CD8-positive, alpha-beta memory T cell (primary cell): ENCODE results near the gene OR2V1. TPM values are rescaled to one million over a fixed set of nuclear protein-coding genes. Genes with fewer than 3 reads are reported as not detected.
"Not testable (repeated sequence)": the region's sequence is repeated elsewhere in the genome, so short reads cannot be mapped to it uniquely, and the experiment has no call there.

Experiments used
- CTCF ChIA-PET: fragments of 350-600 bp; sonication (Branson Sonifier 250); formaldehyde crosslinking; loops from one replicate; lab custom pipeline; 2021; ENCODE audit warnings: antibody characterized with exemption; lab: Charles Lee
- POLR2A ChIA-PET: fragments of 350-600 bp; sonication (Branson Sonifier 250); formaldehyde crosslinking; loops from one replicate; lab custom pipeline; 2021; ENCODE audit warnings: antibody characterized with exemption; lab: Charles Lee
- DNase-seq, 5 donors: peaks; one replicate each; pipeline versions ENCODE4 v3.0.0 to v3.0.0-alpha.2; 2020 to 2022; ENCODE audit warnings: mixed read lengths in 1 of 5
- H3K27ac ChIP-seq: one replicate; pipeline ENCODE4 v1.7.0; 2013; ENCODE audit warnings: low read depth, mild to moderate bottlenecking, low read length, moderate library complexity
- H3K27me3 ChIP-seq: 2 replicates; pipeline ENCODE4 v1.7.0; 2013; ENCODE audit warnings: low read length, mild to moderate bottlenecking; ENCODE audit not compliant: insufficient read depth, poor library complexity, severe bottlenecking
- H3K36me3 ChIP-seq: 2 replicates; pipeline ENCODE4 v1.7.0; 2013; ENCODE audit warnings: mild to moderate bottlenecking, low read length, moderate library complexity; ENCODE audit not compliant: insufficient read depth
- H3K4me1 ChIP-seq: 2 replicates; pipeline ENCODE4 v1.7.0; 2013; ENCODE audit warnings: mild to moderate bottlenecking, low read length, moderate library complexity; ENCODE audit not compliant: insufficient read depth
- H3K4me3 ChIP-seq: 2 replicates; pipeline ENCODE4 v1.7.0; 2013; ENCODE audit warnings: mild to moderate bottlenecking, low read length
- H3K9me3 ChIP-seq: 2 replicates; pipeline ENCODE4 v1.7.0; 2013; ENCODE audit warnings: mild to moderate bottlenecking, low read length
- H3K27ac Mint-ChIP-seq, 8 donors: one replicate each; pipeline ENCODE4 v1.8.0; 2020 to 2021; ENCODE audit warnings: mixed read lengths in 8 of 8, mild to moderate bottlenecking in 6 of 8, inconsistent platforms in 3 of 8, moderate library complexity in 3 of 8
- H3K27me3 Mint-ChIP-seq, 2 donors: one replicate each; pipeline ENCODE4 v1.8.0; 2020 to 2021; ENCODE audit warnings: mixed read lengths in 2 of 2, mild to moderate bottlenecking in 1 of 2, moderate library complexity in 1 of 2
- H3K36me3 Mint-ChIP-seq, 3 donors: one replicate each; pipeline ENCODE4 v1.8.0; 2020 to 2021; ENCODE audit warnings: mixed read lengths in 3 of 3, inconsistent platforms in 1 of 3, mild to moderate bottlenecking in 1 of 3
- H3K4me1 Mint-ChIP-seq, 3 donors: one replicate each; pipeline ENCODE4 v1.8.0; 2020 to 2021; ENCODE audit warnings: mixed read lengths in 3 of 3, inconsistent platforms in 1 of 3, mild to moderate bottlenecking in 1 of 3
- H3K4me3 Mint-ChIP-seq, 7 donors: one replicate each; pipeline ENCODE4 v1.8.0; 2020 to 2021; ENCODE audit warnings: mixed read lengths in 7 of 7, mild to moderate bottlenecking in 6 of 7, moderate library complexity in 4 of 7, inconsistent platforms in 2 of 7
- H3K9me3 Mint-ChIP-seq, 5 donors: one replicate each; pipeline ENCODE4 v1.8.0; 2020 to 2022; ENCODE audit warnings: mixed read lengths in 5 of 5, mild to moderate bottlenecking in 3 of 5, moderate library complexity in 2 of 5, inconsistent platforms in 1 of 5
- polyA plus RNA-seq: library from polyadenylated mRNA; unstranded; fragments of 300-500 nt; fragmentation: Illumina TruSeq; gene quantifications from one replicate; pipeline ENCODE4 v1.2.3, GENCODE V29; 2021
- total RNA-seq, 2 experiments: library from RNA; stranded (reverse); gene quantifications; one replicate each; pipeline ENCODE4 v1.2.3, GENCODE V29; 2021

Gene OR2V1
- total and polyA plus RNA-seq, 3 experiments from 2014 or later, result not detected

DNA sequence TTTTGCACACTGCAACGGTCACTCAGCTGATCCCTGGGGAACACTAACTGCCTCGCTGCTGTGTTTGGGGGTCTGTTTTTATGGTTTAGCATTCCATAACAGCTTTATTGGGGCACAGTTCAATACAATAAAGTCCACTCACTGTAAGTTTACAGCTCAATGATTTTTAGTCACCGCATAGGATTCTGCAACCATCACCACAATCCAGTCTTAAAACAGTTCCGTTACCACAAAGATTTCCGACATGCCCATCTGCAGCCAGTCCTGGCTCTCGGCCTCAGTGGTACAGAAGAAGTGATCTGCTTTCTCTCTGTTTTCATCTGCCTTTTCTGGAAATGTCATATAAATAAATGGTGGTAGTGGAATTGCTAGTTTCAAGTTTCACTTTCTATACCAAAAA lies 40.0 kb upstream of the OR2V1 start:
- Histone ChIP-seq H3K9me3 (no peaks in the 10 kb centered on the region), H3K4me3 (no peak overlapping the region), H3K4me1 (peaks cover 22% of the 10 kb centered on the region), H3K36me3 (no peaks in the 10 kb centered on the region), H3K27ac (no peak overlapping the region), H3K27me3 (peaks cover 19% of the 10 kb centered on the region)
- Mint-ChIP-seq H3K9me3 (peaks cover 0 to 8% (median 0%) of the 10 kb centered on the region in 5 donors), H3K4me3 (peak overlapping the region in 4 of 7 donors; percentile 4 to 69 (median 58)), H3K36me3 (no peaks in the 10 kb centered on the region), H3K27me3 (peaks cover 68 to 85% of the 10 kb centered on the region in 2 donors), H3K27ac (peak overlapping the region in 1 of 8 donors; percentile 90), H3K4me1 (peaks cover 20 to 48% (median 42%) of the 10 kb centered on the region in 3 donors)
- ChIA-PET CTCF (interaction anchor here (1.5 to 2.6 kb wide), 2 partner anchors 14 to 21 kb away, joined by 3 to 8 read pairs; no protein-coding TSS in a partner anchor), POLR2A (no interaction called here)
- no peak for DNase-seq

DNA sequence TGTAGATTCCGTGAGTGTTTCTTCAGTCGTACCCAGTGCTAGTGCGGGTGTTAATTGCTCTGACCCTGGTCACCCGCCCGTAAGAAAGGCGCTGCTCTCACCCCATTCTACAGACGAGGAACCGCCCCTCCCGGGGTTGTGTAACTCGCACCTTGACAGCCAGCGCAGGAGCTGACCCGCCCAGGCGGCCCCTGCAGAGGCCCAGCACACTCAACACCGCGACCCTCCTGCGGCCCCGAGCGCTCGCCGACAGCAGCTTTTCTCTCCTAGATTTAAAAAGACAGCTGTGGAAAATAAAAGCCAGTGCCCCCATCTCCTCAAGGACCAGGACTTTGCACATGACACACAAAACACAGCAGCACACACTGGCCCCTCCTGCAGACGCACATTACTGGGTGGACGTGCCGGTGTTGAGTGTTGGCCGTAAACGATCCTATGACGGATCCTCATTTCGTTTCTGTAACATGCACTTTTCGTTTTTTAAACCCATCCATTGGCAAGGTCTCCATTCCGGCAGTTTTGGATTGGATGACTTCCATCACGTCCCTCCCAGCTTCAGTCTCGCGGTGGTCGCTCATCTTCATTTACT lies 39.4 kb upstream of the OR2V1 start:
- H3K27me3 ChIP-seq, result peaks cover 19% of the 10 kb centered on the region
- H3K36me3 ChIP-seq, result no peaks in the 10 kb centered on the region
- H3K27ac ChIP-seq, result no peak overlapping the region
- peak overlapping the region in 6 of 7 donors; percentile 41 to 74 (median 60) for H3K4me3 Mint-ChIP-seq
- H3K27ac Mint-ChIP-seq, result peak overlapping the region in 5 of 8 donors; percentile 11 to 90 (median 75)
- H3K4me3 ChIP-seq, result no peak overlapping the region
- ChIA-PET CTCF (interaction anchor here (1.5 to 2.6 kb wide), 2 partner anchors 14 to 22 kb away, joined by 3 to 8 read pairs; no protein-coding TSS in a partner anchor), POLR2A (no interaction called here)
- H3K4me1 Mint-ChIP-seq, result peaks cover 20 to 51% (median 45%) of the 10 kb centered on the region in 3 donors
- peaks cover 0 to 8% (median 0%) of the 10 kb centered on the region in 5 donors for H3K9me3 Mint-ChIP-seq
- H3K36me3 Mint-ChIP-seq, result no peaks in the 10 kb centered on the region
- peaks cover 71 to 86% of the 10 kb centered on the region in 2 donors for H3K27me3 Mint-ChIP-seq
- H3K4me1 ChIP-seq, result peaks cover 22% of the 10 kb centered on the region
- DNase-seq, result no peak
- H3K9me3 ChIP-seq, result no peaks in the 10 kb centered on the region

- Mint-ChIP-seq H3K4me1 (peaks cover 20 to 53% (median 48%) of the 10 kb centered on the region in 3 donors), H3K27me3 (peaks cover 71 to 89% of the 10 kb centered on the region in 2 donors), H3K4me3 (peak overlapping the region in 5 of 7 donors; percentile 33 to 74 (median 55)), H3K27ac (peak overlapping the region in 5 of 8 donors; percentile 16 to 90 (median 65))
- H3K9me3 Mint-ChIP-seq, H3K36me3 ChIP-seq, H3K27ac ChIP-seq, H3K9me3 ChIP-seq, H3K4me3 ChIP-seq, POLR2A ChIA-PET, H3K36me3 Mint-ChIP-seq: not testable (repeated sequence)
- CTCF ChIA-PET, result interaction anchor here (1.5 to 2.6 kb wide), 3 partner anchors 15 to 91 kb away, joined by 3 to 8 read pairs (median 8); partner anchors contain the start of gene TRIM52
- peak; percentile 32 to 79 (median 61) for DNase-seq
- H3K4me1 ChIP-seq, result peaks cover 22% of the 10 kb centered on the region
- peaks cover 19% of the 10 kb centered on the region for H3K27me3 ChIP-seq
Measured at GRCh38 chr5:181169459-181170236, 38.7 kb upstream of the OR2V1 start.

- Histone ChIP-seq H3K27me3 (peaks cover 14% of the 10 kb centered on the region), H3K9me3 (no peaks in the 10 kb centered on the region), H3K4me1 (peaks cover 22% of the 10 kb centered on the region), H3K27ac (no peak overlapping the region), H3K4me3 (no peak overlapping the region), H3K36me3 (no peaks in the 10 kb centered on the region)
- DNase-seq, result no peak
- H3K27ac Mint-ChIP-seq, result peak overlapping the region in 4 of 8 donors; percentile 19 to 90 (median 44)
- peak overlapping the region in 2 of 7 donors; percentile 2 to 35 for H3K4me3 Mint-ChIP-seq
- ChIA-PET POLR2A (interaction anchor here (1.0 kb wide), 1 partner anchor 20 kb away, joined by 4 read pairs; no protein-coding TSS in a partner anchor), CTCF (interaction anchor here (0.8 to 1.8 kb wide), 5 partner anchors 9 to 92 kb away, joined by 3 to 8 read pairs (median 3); partner anchors contain the start of genes TRIM52 and TRIM7)
- no peaks in the 10 kb centered on the region for H3K36me3 Mint-ChIP-seq
- H3K9me3 Mint-ChIP-seq, result peaks cover 0 to 7% (median 0%) of the 10 kb centered on the region in 5 donors
- peaks cover 73 to 91% of the 10 kb centered on the region in 2 donors for H3K27me3 Mint-ChIP-seq
- H3K4me1 Mint-ChIP-seq, result peaks cover 19 to 55% (median 50%) of the 10 kb centered on the region in 3 donors
Measured at GRCh38 chr5:181168595-181169118, 37.7 kb upstream of the OR2V1 start.

GRCh38 chr5:181167814-181168488 lies 37.0 kb upstream of the OR2V1 start:
- no peaks in the 10 kb centered on the region for H3K36me3 ChIP-seq
- peaks cover 17% of the 10 kb centered on the region for H3K4me1 ChIP-seq
- peak overlapping the region in 1 of 7 donors; percentile 35 for H3K4me3 Mint-ChIP-seq
- DNase-seq, result no peak
- H3K4me1 Mint-ChIP-seq, result peaks cover 12 to 53% (median 46%) of the 10 kb centered on the region in 3 donors
- POLR2A ChIA-PET, result interaction anchor here (1.0 kb wide), 1 partner anchor 21 kb away, joined by 4 read pairs; no protein-coding TSS in a partner anchor
- H3K36me3 Mint-ChIP-seq, result no peaks in the 10 kb centered on the region
- peaks cover 0 to 5% (median 0%) of the 10 kb centered on the region in 5 donors for H3K9me3 Mint-ChIP-seq
- CTCF ChIA-PET, result interaction anchor here (0.8 to 1.8 kb wide), 5 partner anchors 8 to 93 kb away, joined by 3 to 8 read pairs (median 3); partner anchors contain the start of genes TRIM52 and TRIM7
- H3K9me3 ChIP-seq, result no peaks in the 10 kb centered on the region
- H3K27ac ChIP-seq, result no peak overlapping the region
- peaks cover 68 to 88% of the 10 kb centered on the region in 2 donors for H3K27me3 Mint-ChIP-seq
- no peak overlapping the region for H3K4me3 ChIP-seq
- H3K27ac Mint-ChIP-seq, result peak overlapping the region in 3 of 8 donors; percentile 19 to 90 (median 45)
- H3K27me3 ChIP-seq, result peaks cover 9% of the 10 kb centered on the region

DNA sequence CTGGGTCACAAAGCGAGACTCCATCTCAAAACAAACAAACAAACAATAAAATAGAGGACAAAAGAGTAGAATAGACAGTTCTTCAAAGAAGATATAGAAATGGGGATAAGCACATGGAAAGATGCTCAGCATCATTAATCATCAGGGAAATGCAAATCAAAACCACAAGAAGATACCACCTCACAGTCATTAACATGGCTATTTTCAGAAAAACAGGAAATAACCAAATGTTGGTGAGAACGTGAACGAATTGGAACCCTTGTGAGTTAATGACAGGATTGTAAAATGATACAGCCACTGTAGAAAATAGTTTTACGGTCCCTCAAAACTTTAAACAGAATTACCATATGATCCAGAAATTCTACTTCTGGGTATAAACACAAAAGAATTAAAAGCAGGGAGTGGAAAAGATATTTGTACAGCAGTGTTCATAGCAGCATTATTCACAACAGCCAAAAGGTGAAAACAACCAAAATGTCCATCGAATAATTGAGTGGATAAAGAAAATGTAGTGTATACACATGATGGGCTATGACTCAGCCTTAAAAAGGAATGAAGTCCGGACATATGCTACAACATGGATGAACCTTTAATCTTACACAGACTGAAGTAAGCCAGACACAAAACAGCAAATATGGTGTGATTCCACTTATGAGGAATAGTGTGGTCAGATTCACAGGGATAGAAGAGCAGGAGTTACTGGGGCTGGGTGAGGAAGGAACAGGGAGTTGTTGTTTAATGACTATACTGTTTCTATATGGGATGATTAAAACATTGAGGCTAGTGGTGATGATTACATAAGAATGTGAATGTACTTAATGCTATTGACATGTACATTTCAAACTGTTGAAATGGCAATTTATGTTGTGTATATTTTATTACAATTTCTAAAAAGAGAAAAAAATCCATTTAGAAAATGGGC lies 36.1 kb upstream of the OR2V1 start:
- Histone ChIP-seq H3K36me3 (no peaks in the 10 kb centered on the region), H3K9me3 (no peaks in the 10 kb centered on the region), H3K4me1 (peaks cover 13% of the 10 kb centered on the region), H3K4me3 (no peak overlapping the region), H3K27me3 (peaks cover 7% of the 10 kb centered on the region), H3K27ac (no peak overlapping the region)
- DNase-seq, result no peak
- Mint-ChIP-seq H3K4me1 (peaks cover 12 to 47% (median 41%) of the 10 kb centered on the region in 3 donors), H3K4me3 (peak overlapping the region in 1 of 7 donors; percentile 9), H3K9me3 (peaks cover 0 to 5% (median 0%) of the 10 kb centered on the region in 5 donors), H3K27me3 (peaks cover 66 to 79% of the 10 kb centered on the region in 2 donors), H3K36me3 (no peaks in the 10 kb centered on the region), H3K27ac (peak overlapping the region in 4 of 8 donors; percentile 2 to 90 (median 21))
- CTCF ChIA-PET, result interaction anchor here (1.3 to 1.5 kb wide), 3 partner anchors 18 to 38 kb away, joined by 3 to 4 read pairs (median 3); partner anchors contain the start of gene TRIM7
- POLR2A ChIA-PET, result no interaction called here
